ENCODE measurements around the gene CAPN6. TPM values are rescaled to one million over a fixed set of nuclear protein-coding genes. Genes with fewer than 3 reads are reported as not detected.

Gene CAPN6
- total RNA-seq, 1 experiment from 2014 or later: not detected

DNA sequence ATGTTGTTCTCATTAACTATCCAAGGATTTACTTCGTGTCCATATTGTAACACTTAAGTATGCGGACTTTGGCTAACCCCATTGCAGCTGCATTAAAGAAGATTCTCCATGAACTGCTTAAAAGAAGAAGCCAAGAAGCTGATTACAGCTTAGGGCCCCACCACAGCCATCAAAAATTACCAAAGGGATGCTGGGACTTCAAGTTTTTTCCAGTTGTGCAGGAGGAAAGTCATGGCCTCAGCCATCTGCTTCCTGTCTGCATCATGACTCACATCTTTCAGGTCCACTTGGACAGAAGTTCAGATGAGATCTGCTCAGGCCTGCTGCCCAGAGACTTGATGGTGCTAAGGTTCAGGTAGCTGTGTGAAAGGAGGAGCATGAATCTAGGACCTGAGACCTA, 38.8 kb upstream of the CAPN6 start:
- no peaks in the 10 kb centered on the region for H3F3A ChIP-seq (ENCODE audit: insufficient read depth, low read depth)
- H3K9me2 ChIP-seq (ENCODE audit: insufficient read depth): no peaks in the 10 kb centered on the region
- POLR2A ChIA-PET (ENCODE audit: unreplicated experiment): no interaction called here
- H3K9me3 ChIP-seq (ENCODE audit: insufficient read depth, low read depth): no peaks in the 10 kb centered on the region
- H3K4me3 ChIP-seq: no peak overlapping the region
- no peaks in the 10 kb centered on the region for H3K4me1 ChIP-seq (replicated peaks; ENCODE audit: insufficient read depth)
- no peaks in the 10 kb centered on the region for H3K79me2 ChIP-seq (ENCODE audit: low read depth)
- H3K36me3 ChIP-seq (ENCODE audit: low read depth): no peaks in the 10 kb centered on the region
- CTCF ChIA-PET: no interaction called here
- H3K27ac ChIP-seq: no peak overlapping the region
- no peak overlapping the region for H2AFZ ChIP-seq
- H3K27me3 ChIP-seq (ENCODE audit: insufficient read depth, low read depth): no peaks in the 10 kb centered on the region
- intact Hi-C loops (cut with micrococcal nuclease; ENCODE audit: unreplicated experiment): no loop called here
- H4K20me1 ChIP-seq (ENCODE audit: insufficient read depth): no peaks in the 10 kb centered on the region
- H3K4me2 ChIP-seq: no peak overlapping the region
- DNase-seq: no peak
- TF ChIP-seq EZH2 (IDR thresholded peaks at IDR 0.05; ENCODE audit: low read depth) (no peak), CTCF (conservative IDR thresholded peaks at IDR 0.05) (no peak)
- no TSS peak for BruUV-seq (replicated peaks)

DNA sequence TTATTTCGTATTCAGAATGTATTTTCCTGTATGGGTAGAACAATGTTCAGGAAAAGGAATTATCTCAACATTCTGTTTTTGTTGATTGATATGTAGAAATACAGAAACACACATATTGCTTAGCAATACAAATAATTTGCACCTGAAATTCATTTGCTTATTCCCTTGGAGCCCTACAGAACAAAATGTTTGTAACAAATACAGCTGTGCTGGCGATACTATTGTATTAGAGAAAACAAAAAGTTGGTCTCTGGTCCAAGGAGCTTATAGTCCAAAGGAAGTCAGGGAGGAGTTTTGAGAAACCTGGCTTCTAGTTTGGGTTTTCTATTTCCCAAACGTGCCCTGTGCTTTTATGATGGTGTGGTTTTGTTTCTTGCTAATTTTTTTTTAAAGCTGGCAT, 37.8 kb upstream of the CAPN6 start:
- TF ChIP-seq CTCF (conservative IDR thresholded peaks at IDR 0.05): no peak
- TF ChIP-seq EZH2 (IDR thresholded peaks at IDR 0.05; ENCODE audit: low read depth): no peak
- no peaks in the 10 kb centered on the region for H3K36me3 ChIP-seq (ENCODE audit: low read depth)
- H3K4me2 ChIP-seq: no peak overlapping the region
- no peak overlapping the region for H3K4me3 ChIP-seq
- BruUV-seq (replicated peaks): no TSS peak
- H3K9me3 ChIP-seq (ENCODE audit: insufficient read depth, low read depth): no peaks in the 10 kb centered on the region
- no peaks in the 10 kb centered on the region for H3K79me2 ChIP-seq (ENCODE audit: low read depth)
- no peak overlapping the region for H3K27ac ChIP-seq
- no peaks in the 10 kb centered on the region for H4K20me1 ChIP-seq (ENCODE audit: insufficient read depth)
- intact Hi-C loops (cut with micrococcal nuclease; ENCODE audit: unreplicated experiment): no loop called here
- no peak overlapping the region for H2AFZ ChIP-seq
- no peaks in the 10 kb centered on the region for H3K9me2 ChIP-seq (ENCODE audit: insufficient read depth)
- CTCF ChIA-PET: no interaction called here
- H3K27me3 ChIP-seq (ENCODE audit: insufficient read depth, low read depth): no peaks in the 10 kb centered on the region
- no peaks in the 10 kb centered on the region for H3K4me1 ChIP-seq (replicated peaks; ENCODE audit: insufficient read depth)
- POLR2A ChIA-PET (ENCODE audit: unreplicated experiment): no interaction called here
- DNase-seq: no peak
- no peaks in the 10 kb centered on the region for H3F3A ChIP-seq (ENCODE audit: insufficient read depth, low read depth)

- Histone ChIP-seq H3K4me1 (replicated peaks; ENCODE audit: insufficient read depth) (no peaks in the 10 kb centered on the region), H2AFZ (no peak overlapping the region), H4K20me1 (ENCODE audit: insufficient read depth) (no peaks in the 10 kb centered on the region), H3K9me3 (ENCODE audit: insufficient read depth, low read depth) (no peaks in the 10 kb centered on the region), H3F3A (ENCODE audit: insufficient read depth, low read depth) (no peaks in the 10 kb centered on the region), H3K79me2 (ENCODE audit: low read depth) (no peaks in the 10 kb centered on the region), H3K36me3 (ENCODE audit: low read depth) (no peaks in the 10 kb centered on the region), H3K4me3 (no peak overlapping the region), H3K27me3 (ENCODE audit: insufficient read depth, low read depth) (no peaks in the 10 kb centered on the region), H3K27ac (no peak overlapping the region), H3K4me2 (no peak overlapping the region), H3K9me2 (ENCODE audit: insufficient read depth) (no peaks in the 10 kb centered on the region)
- CTCF ChIA-PET: no interaction called here
- no peak for DNase-seq
- no TSS peak for BruUV-seq (replicated peaks)
- POLR2A ChIA-PET (ENCODE audit: unreplicated experiment): no interaction called here
- intact Hi-C loops (cut with micrococcal nuclease; ENCODE audit: unreplicated experiment): no loop called here
- TF ChIP-seq CTCF (conservative IDR thresholded peaks at IDR 0.05) (no peak), EZH2 (IDR thresholded peaks at IDR 0.05; ENCODE audit: low read depth) (no peak)
These were observed 32.0 kb upstream of the CAPN6 start for GRCh38 chrX:111302284-111302683.

Data from PC-9 (cell line).